Endothelial cell of umbilical vein (primary cell): ENCODE results near the gene SLC12A9. TPM values are rescaled to one million over a fixed set of nuclear protein-coding genes. Genes with fewer than 3 reads are reported as not detected.
A peak's percentile ranks its signal among the peaks of the same experiment; 100 is the strongest.

Experiments used
- BruUV-seq: library from RNA; stranded (reverse); fragments of 400-500 nt; replicated peaks from 2 replicates; lab custom pipeline; 2021; lab: Mats Ljungman, UMichigan
- CTCF ChIA-PET: fragments of 300-600, 350-600 bp; sonication (Branson Sonifier 250); formaldehyde crosslinking; loops from one replicate; lab custom pipeline; 2021; ENCODE audit warnings: antibody characterized with exemption, inconsistent platforms; lab: Charles Lee
- POLR2A ChIA-PET: fragments of 300-600, 350-600 bp; sonication (Branson Sonifier 250); formaldehyde crosslinking; loops from one replicate; lab custom pipeline; 2021; ENCODE audit warnings: antibody characterized with exemption, inconsistent platforms; lab: Charles Lee
- DNase-seq: peaks from one replicate; pipeline ENCODE4 v3.0.0-alpha.2; 2011; ENCODE audit warnings: low read depth, low spot score
- FAIRE-seq: peaks from 2 replicates; lab custom pipeline; 2011; peaks lifted over from hg19 to GRCh38; lab: Jason Lieb, UNC
- H2AFZ ChIP-seq: 2 replicates; pipeline ENCODE4 v1.6.0; 2012; ENCODE audit warnings: low read depth, low read length, control low read depth, inconsistent platforms
- H3K27ac ChIP-seq: 2 replicates; pipeline ENCODE4 v1.5.1; 2011; ENCODE audit warnings: low read depth, mild to moderate bottlenecking, control low read depth, low read length, moderate library complexity; ENCODE audit not compliant: insufficient read depth
- H3K27me3 ChIP-seq, 2 experiments: 2 replicates each; pipeline versions ENCODE4 v1.6.0 to v1.6.1; 2011; ENCODE audit warnings: low read length in 2 of 2, mixed read lengths in 1 of 2; ENCODE audit not compliant: control insufficient read depth in 2 of 2, insufficient read depth in 2 of 2
- H3K36me3 ChIP-seq, 2 experiments: 2 replicates in 1 of 2; 3 replicates in 1 of 2; pipeline ENCODE4 v1.5.1; 2011; ENCODE audit warnings: low read length in 2 of 2, mild to moderate bottlenecking in 1 of 2, moderate library complexity in 1 of 2; ENCODE audit not compliant: control insufficient read depth in 2 of 2, insufficient read depth in 2 of 2; ENCODE audit errors: extremely low read depth in 1 of 2
- H3K4me1 ChIP-seq: 3 replicates; pipeline ENCODE4 v1.5.1; 2011; ENCODE audit warnings: mild to moderate bottlenecking, low read length; ENCODE audit not compliant: control insufficient read depth, insufficient read depth; ENCODE audit errors: extremely low read depth
- H3K4me2 ChIP-seq: 2 replicates; pipeline ENCODE4 v1.6.1; 2011; ENCODE audit warnings: low read length, control low read depth, mixed read lengths; ENCODE audit not compliant: insufficient read depth
- H3K4me3 ChIP-seq, 3 experiments: fragments of 200-600 bp in 1 of 3; sonication (generic), shearing (Covaris generic) in 1 of 3; replicated peaks in 1 of 3; 2 replicates each; pipeline ENCODE4 v1.5.1; 2011 to 2016; ENCODE audit warnings: control low read depth in 3 of 3, low read length in 3 of 3, mild to moderate bottlenecking in 2 of 3, inconsistent platforms in 1 of 3, low read depth in 1 of 3, moderate library complexity in 1 of 3; ENCODE audit not compliant: insufficient read depth in 1 of 3
- H3K79me2 ChIP-seq: 2 replicates; pipeline ENCODE4 v1.6.0; 2012; ENCODE audit warnings: low read length, inconsistent platforms; ENCODE audit not compliant: control insufficient read depth, insufficient read depth
- H3K9ac ChIP-seq: replicated peaks from 2 replicates; pipeline ENCODE3; 2011; ENCODE audit warnings: low read length, control low read depth; ENCODE audit not compliant: insufficient read depth; ENCODE audit errors: extremely low read depth
- H3K9me1 ChIP-seq: replicated peaks from 3 replicates; pipeline ENCODE4 v1.6.0; 2011; ENCODE audit warnings: mild to moderate bottlenecking, low read length; ENCODE audit not compliant: control insufficient read depth, insufficient read depth; ENCODE audit errors: extremely low read depth
- H3K9me3 ChIP-seq: replicated peaks from 2 replicates; pipeline ENCODE4 v1.5.1; 2012; ENCODE audit warnings: low read length, inconsistent platforms; ENCODE audit not compliant: control insufficient read depth, insufficient read depth
- H4K20me1 ChIP-seq: replicated peaks from 2 replicates; pipeline ENCODE3; 2011; ENCODE audit warnings: mild to moderate bottlenecking, low read length; ENCODE audit not compliant: control insufficient read depth, insufficient read depth; ENCODE audit errors: extremely low read depth
- CTCF ChIP-seq, 2 donors: IDR thresholded peaks; 1 replicate in 1 of 2; 2 replicates in 1 of 2; pipeline ENCODE4 v1.5.1; 2011; ENCODE audit warnings: low read length in 2 of 2, mild to moderate bottlenecking in 2 of 2, moderate library complexity in 2 of 2, control low read depth in 1 of 2, inconsistent platforms in 1 of 2, low read depth in 1 of 2; ENCODE audit not compliant: insufficient read depth in 1 of 2; ENCODE audit errors: extremely low read depth in 1 of 2
- EZH2 ChIP-seq: IDR thresholded peaks from 2 replicates; pipeline ENCODE4 v1.6.1; 2012; ENCODE audit warnings: borderline replicate concordance, low read depth, mild to moderate bottlenecking, moderate library complexity, low read length, inconsistent platforms; ENCODE audit not compliant: severe bottlenecking
- FOS ChIP-seq: IDR thresholded peaks from 2 replicates; pipeline ENCODE4 v1.6.1; 2011; ENCODE audit warnings: mild to moderate bottlenecking, low read length, moderate library complexity, borderline replicate concordance; ENCODE audit not compliant: insufficient read depth
- GATA2 ChIP-seq: IDR thresholded peaks from 2 replicates; pipeline ENCODE4 v1.7.0; 2011; ENCODE audit warnings: low read depth, mild to moderate bottlenecking, moderate library complexity, mixed read lengths, low read length; ENCODE audit not compliant: insufficient read length, insufficient read depth
- JUN ChIP-seq: IDR thresholded peaks from 2 replicates; pipeline ENCODE4 v1.6.1; 2011; ENCODE audit warnings: borderline replicate concordance, low read depth; ENCODE audit not compliant: insufficient read length, insufficient read depth
- MAX ChIP-seq: IDR thresholded peaks from 2 replicates; pipeline ENCODE4 v1.6.1; 2011; ENCODE audit not compliant: insufficient read depth, insufficient read length
- MYC ChIP-seq: IDR thresholded peaks from one replicate; pipeline ENCODE4 v1.6.1; 2011; ENCODE audit warnings: mild to moderate bottlenecking, low read depth, low read length
- POLR2A ChIP-seq: IDR thresholded peaks from 2 replicates; pipeline ENCODE4 v1.6.1; 2012; ENCODE audit warnings: low read depth, mild to moderate bottlenecking, control low read depth, low read length
- POLR2AphosphoS5 ChIP-seq: IDR thresholded peaks from 2 replicates; pipeline ENCODE4 v1.6.1; 2012; ENCODE audit warnings: low read depth, mild to moderate bottlenecking, control low read depth, low read length, moderate library complexity; ENCODE audit not compliant: insufficient read depth
- dilution Hi-C: fragments of 300-500 bp; cut with MboI; formaldehyde crosslinking; loops from one replicate; pipeline ENCODE4 v1.15.0; 2019; ENCODE audit warnings: low sequenced_read_pairs; ENCODE audit not compliant: extremely low pct_ligation_motif_present
- intact Hi-C: fragments of 100-400 bp; cut with micrococcal nuclease; formaldehyde crosslinking; loops from one replicate; pipeline ENCODE4 v1.10.0; 2022
- polyA plus RNA-seq, 4 experiments: library from polyadenylated mRNA; depleted of rRNA in 3 of 4; stranded (reverse) in 3 of 4; unstranded in 1 of 4; fragments of >200 nt; gene quantifications; 2 replicates each; pipeline versions ENCODE4 v1.2.1 to v1.2.3, GENCODE V29; 2011 to 2012; ENCODE audit warnings: missing spikeins in 1 of 4
- total RNA-seq: library from RNA; stranded (reverse); gene quantifications from 2 replicates; pipeline ENCODE4 v1.2.3, GENCODE V29; 2021

Gene SLC12A9
- total and polyA plus RNA-seq, 2 donors (not counting 3 experiments of a cell fraction or from before 2014, with no cell fraction given) = 35.0 to 37.0 TPM

GRCh38 chr7:100867040-100867775 is 14.7 kb downstream of the SLC12A9 start, which contains the start of gene TRIP6:
TRIP6 (plus strand) TSS chr7:100867387; CDS start chr7:100867498, 111 bp downstream.
- H3K36me3 ChIP-seq = peaks cover 4 to 17% of the 10 kb centered on the region in 2 experiments
- H3K27me3 ChIP-seq = no peaks in the 10 kb centered on the region
- H4K20me1 ChIP-seq = no peaks in the 10 kb centered on the region
- CTCF ChIA-PET = interaction anchor here (0.7 to 1.0 kb wide), 2 partner anchors 15 to 162 kb away, joined by 3 to 5 read pairs; partner anchors contain the start of genes POP7 and SLC12A9
- H3K4me2 ChIP-seq = peak within 1 kb of the TSS; percentile 86
- dilution Hi-C loops = no loop called here
- peak within 1 kb of the TSS; percentile 90 for H3K27ac ChIP-seq
- H3K4me3 ChIP-seq = peak within 1 kb of the TSS; percentile 72 to 93 (median 87)
- peak within 1 kb of the TSS; percentile 60 for H2AFZ ChIP-seq
- H3K4me1 ChIP-seq = peaks cover 36% of the 10 kb centered on the region
- POLR2A ChIA-PET = interaction anchor here (0.7 to 1.0 kb wide), 2 partner anchors 8 to 20 kb away, joined by 3 to 4 read pairs; partner anchors contain the start of gene SRRT
- peaks cover 25% of the 10 kb centered on the region for H3K79me2 ChIP-seq
- peak within 1 kb of the TSS; percentile 98 for H3K9ac ChIP-seq
- intact Hi-C loops = loop anchor here (1.0 to 10.0 kb wide), 3 partner anchors 8 to 282 kb away; partner anchors contain the start of genes FBXO24, LRCH4 and SRRT
- peak; percentile 76 for DNase-seq
- BruUV-seq = TSS peak; percentile 67
- H3K9me1 ChIP-seq = no peaks in the 10 kb centered on the region
- TF ChIP-seq FOS (peak; percentile 62), MYC (no peak), EZH2 (no peak), MAX (peak; percentile 78), CTCF (IDR thresholded peaks at IDR 0.05; ENCODE audit: extremely low read depth in 1 of 2, insufficient read depth in 1 of 2, low read depth in 1 of 2, low read length in 2 of 2) (no peak), JUN (peak; percentile 86), POLR2AphosphoS5 (no peak), GATA2 (no peak), POLR2A (peak; percentile 82)
- no peaks in the 10 kb centered on the region for H3K9me3 ChIP-seq
- FAIRE-seq = peak; percentile 91
